Prostate gland (tissue), 2 donors: ENCODE results near the gene IRX4. TPM values are rescaled to one million over a fixed set of nuclear protein-coding genes. Genes with fewer than 3 reads are reported as not detected.

Experiments
- DNase-seq: peaks from one replicate; pipeline ENCODE4 v3.0.0-alpha.2; 2019; ENCODE audit warnings: low spot score
- H3K27ac ChIP-seq, 2 donors: fragments of 200-600 bp; sonication (generic); 2 replicates each; pipeline ENCODE4 v1.5.1; 2017 to 2019
- H3K27me3 ChIP-seq: fragments of 200-600 bp; sonication (generic); replicated peaks from 2 replicates; pipeline ENCODE4 v1.5.1; 2019; ENCODE audit not compliant: insufficient read depth
- H3K36me3 ChIP-seq, 2 donors: fragments of 200-600 bp; sonication (generic); 1 replicate in 1 of 2; 2 replicates in 1 of 2; pipeline versions ENCODE4 v1.5.1 to v1.8.1; 2017 to 2019
- H3K4me1 ChIP-seq: fragments of 200-600 bp; sonication (generic); replicated peaks from 2 replicates; pipeline ENCODE4 v1.5.1; 2019
- H3K4me3 ChIP-seq, 2 donors: fragments of 200-600 bp; sonication (generic); 2 replicates each; pipeline ENCODE4 v1.5.1; 2017 to 2019
- H3K9me3 ChIP-seq: fragments of 200-600 bp; sonication (generic); 2 replicates; pipeline ENCODE4 v1.5.1; 2017
- CTCF ChIP-seq, 4 experiments: fragments of 200-600 bp in 2 of 4; fragments of 450-650 bp in 2 of 4; sonication (generic) in 2 of 4; IDR thresholded peaks; 1 replicate in 3 of 4; 2 replicates in 1 of 4; pipeline ENCODE4 v1.5.1; 2016 to 2019; ENCODE audit warnings: antibody characterized with exemption in 4 of 4, mild to moderate bottlenecking in 2 of 4, moderate library complexity in 2 of 4
- POLR2A ChIP-seq: fragments of 450-650 bp; IDR thresholded peaks from one replicate; pipeline ENCODE4 v1.6.1; 2016; ENCODE audit warnings: antibody characterized with exemption, mild to moderate bottlenecking
- POLR2AphosphoS5 ChIP-seq: sonication (generic); formaldehyde crosslinking; IDR thresholded peaks from one replicate; pipeline ENCODE4 v1.6.1; 2017; ENCODE audit warnings: antibody characterized with exemption
- WGBS: methylation state at CpG from one replicate; pipeline ENCODE4 v1.1.5; 2018; 5-methylcytosine and 5-hydroxymethylcytosine counted together
- intact Hi-C: fragments of 100-400 bp; cut with DNase I; formaldehyde crosslinking; loops from one replicate; pipeline ENCODE4 v1.14.2; 2022
- total RNA-seq, 2 donors: library from RNA; depleted of rRNA; stranded (reverse); fragments of >200 nt; gene quantifications; one replicate each; pipeline ENCODE4 v1.1.0, GENCODE V29; 2016

IRX4 gene
- total RNA-seq, 2 donors from 2014 or later, result 1.8 to 30.0 TPM

- intact Hi-C loops, result no loop called here
- H3K4me1 ChIP-seq, result no peaks in the 10 kb centered on the region
- TF ChIP-seq POLR2AphosphoS5 (no peak), POLR2A (no peak), CTCF (IDR thresholded peaks at IDR 0.05) (no peak)
- H3K27me3 ChIP-seq, result no peaks in the 10 kb centered on the region
- DNase-seq, result no peak
- H3K36me3 ChIP-seq, result no peaks in the 10 kb centered on the region
- no peak overlapping the region for H3K4me3 ChIP-seq
- 90% methylated on average over 22 of the region's 22 CpGs for WGBS
- no peaks in the 10 kb centered on the region for H3K9me3 ChIP-seq
- no peak overlapping the region for H3K27ac ChIP-seq
These were observed 22.6 kb downstream of the IRX4 start for GRCh38 chr5:1860021-1860610.

- intact Hi-C loops, result no loop called here
- Histone ChIP-seq H3K36me3 (no peaks in the 10 kb centered on the region), H3K27me3 (peaks cover 5% of the 10 kb centered on the region), H3K4me1 (no peaks in the 10 kb centered on the region), H3K27ac (no peak overlapping the region), H3K4me3 (no peak overlapping the region), H3K9me3 (no peaks in the 10 kb centered on the region)
- no peak for TF ChIP-seq CTCF (IDR thresholded peaks at IDR 0.05)
- no peak for TF ChIP-seq POLR2A
- no peak for TF ChIP-seq POLR2AphosphoS5
- 92% methylated on average over 10 of the region's 10 CpGs for WGBS
- no peak for DNase-seq
These were observed 23.6 kb downstream of the IRX4 start for GRCh38 chr5:1859099-1859498.

- Histone ChIP-seq H3K27me3 (peaks cover 5% of the 10 kb centered on the region), H3K4me1 (no peaks in the 10 kb centered on the region), H3K27ac (no peak overlapping the region), H3K4me3 (no peak overlapping the region), H3K36me3 (no peaks in the 10 kb centered on the region), H3K9me3 (no peaks in the 10 kb centered on the region)
- TF ChIP-seq POLR2A (no peak), CTCF (IDR thresholded peaks at IDR 0.05) (no peak), POLR2AphosphoS5 (no peak)
- WGBS, result 94% methylated on average over 16 of the region's 16 CpGs
- intact Hi-C loops, result no loop called here
- no peak for DNase-seq
These were observed 24.3 kb downstream of the IRX4 start for GRCh38 chr5:1858436-1858835.

DNA sequence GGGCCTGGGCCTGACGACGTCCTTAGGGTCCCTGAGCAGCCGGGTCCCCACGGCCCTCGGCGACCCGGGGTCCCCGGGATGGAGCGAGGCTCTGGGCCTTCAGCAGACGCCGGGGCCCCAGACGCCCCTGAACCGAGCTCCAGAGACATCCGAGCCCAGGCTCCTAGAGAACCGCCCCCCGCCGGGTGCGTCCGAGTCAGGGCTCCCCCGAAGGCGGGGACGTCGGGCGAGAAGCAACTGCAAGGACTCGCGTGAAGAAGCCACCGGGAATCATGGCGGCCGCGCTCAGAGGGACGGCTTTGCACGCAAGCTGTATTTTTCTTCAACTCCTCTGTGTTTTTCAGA is 25.5 kb downstream of the IRX4 start:
- intact Hi-C loops, result no loop called here
- Histone ChIP-seq H3K27me3 (peaks cover 10% of the 10 kb centered on the region), H3K4me1 (no peaks in the 10 kb centered on the region), H3K9me3 (no peaks in the 10 kb centered on the region), H3K4me3 (no peak overlapping the region), H3K27ac (no peak overlapping the region), H3K36me3 (no peaks in the 10 kb centered on the region)
- DNase-seq, result no peak
- TF ChIP-seq CTCF (IDR thresholded peaks at IDR 0.05), result no peak
- no peak for TF ChIP-seq POLR2AphosphoS5
- 89% methylated on average over 23 of the region's 32 CpGs for WGBS

DNA sequence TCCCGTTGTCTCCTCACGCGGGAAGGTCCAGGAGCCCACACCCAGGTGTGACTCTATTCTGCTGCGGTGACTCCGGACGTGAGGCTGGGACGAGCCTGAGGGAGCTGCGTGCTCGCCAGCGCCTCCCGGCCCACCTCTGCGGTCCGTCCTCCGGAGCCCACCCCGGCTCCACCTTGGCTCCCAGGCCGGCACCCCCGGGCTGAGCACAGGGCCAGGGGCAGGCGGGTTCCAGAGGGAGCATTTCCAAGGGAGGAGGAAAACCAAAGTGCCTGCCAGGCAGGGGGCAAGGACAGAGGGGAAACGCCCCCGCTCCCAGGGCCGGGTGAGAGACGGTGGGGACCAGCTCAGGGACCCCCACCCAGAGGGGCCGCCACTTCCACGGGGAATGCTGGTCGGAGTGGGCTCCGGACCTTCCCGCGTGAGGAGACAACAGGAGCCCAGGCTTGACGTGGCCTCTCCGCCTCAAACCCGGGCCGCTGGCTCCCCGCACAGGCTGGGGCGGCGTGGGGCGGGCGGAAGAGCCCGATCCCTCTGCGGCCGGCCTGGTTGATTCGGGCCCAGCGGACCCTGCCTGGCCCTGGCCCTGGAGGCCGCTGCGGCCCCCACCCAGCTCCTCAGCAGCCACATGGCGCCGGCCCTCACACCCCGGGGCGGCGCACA is 26.0 kb downstream of the IRX4 start:
- Histone ChIP-seq H3K4me1 (no peaks in the 10 kb centered on the region), H3K27me3 (peaks cover 12% of the 10 kb centered on the region), H3K4me3 (no peak overlapping the region), H3K9me3 (no peaks in the 10 kb centered on the region), H3K27ac (no peak overlapping the region), H3K36me3 (no peaks in the 10 kb centered on the region)
- WGBS, result 73% methylated on average over 26 of the region's 49 CpGs
- TF ChIP-seq CTCF (IDR thresholded peaks at IDR 0.05) (no peak), POLR2A (no peak), POLR2AphosphoS5 (no peak)
- intact Hi-C loops, result no loop called here
- no peak for DNase-seq
